HEK293 (cell line): ENCODE data around the gene PTPRG.

Experiments
- TF ChIP-seq, protein P1 (sequence below): fragments of 450-650 bp; formaldehyde crosslinking; IDR thresholded peaks from 2 replicates; pipeline ENCODE4 v1.5.1; 2016; ENCODE audit warnings: missing biosample characterization, missing genetic modification characterization
- TF ChIP-seq, protein P2 (sequence below): fragments of 450-650 bp; formaldehyde crosslinking; IDR thresholded peaks from 2 replicates; pipeline ENCODE4 v1.5.1; 2016; ENCODE audit warnings: missing biosample characterization, missing genetic modification characterization
- TF ChIP-seq, protein P3 (sequence below): fragments of 450-650 bp; formaldehyde crosslinking; IDR thresholded peaks from 2 replicates; pipeline ENCODE4 v1.5.1; 2016; ENCODE audit warnings: missing biosample characterization, missing genetic modification characterization

DNA sequence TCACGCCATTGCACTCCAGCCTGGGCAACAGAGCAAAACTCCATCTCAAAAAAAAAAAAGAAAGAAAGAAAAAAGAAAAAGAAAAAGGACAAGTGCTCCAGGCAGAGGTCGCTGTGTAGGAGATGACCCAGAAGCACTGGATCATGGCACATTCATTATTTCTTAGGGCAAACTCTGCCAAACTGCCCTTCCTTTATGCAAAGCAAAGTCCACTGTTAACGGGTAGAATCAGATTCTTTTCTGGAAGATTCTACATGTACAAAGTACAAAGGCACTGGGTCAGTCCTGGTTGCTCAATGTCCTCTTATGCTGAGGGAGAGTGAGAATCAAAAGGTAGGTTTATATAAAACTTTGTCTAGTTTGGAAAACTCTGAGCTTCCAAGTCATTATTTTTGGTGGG is 667.1 kb downstream of the PTPRG start:
- TF ChIP-seq, protein P1, sequence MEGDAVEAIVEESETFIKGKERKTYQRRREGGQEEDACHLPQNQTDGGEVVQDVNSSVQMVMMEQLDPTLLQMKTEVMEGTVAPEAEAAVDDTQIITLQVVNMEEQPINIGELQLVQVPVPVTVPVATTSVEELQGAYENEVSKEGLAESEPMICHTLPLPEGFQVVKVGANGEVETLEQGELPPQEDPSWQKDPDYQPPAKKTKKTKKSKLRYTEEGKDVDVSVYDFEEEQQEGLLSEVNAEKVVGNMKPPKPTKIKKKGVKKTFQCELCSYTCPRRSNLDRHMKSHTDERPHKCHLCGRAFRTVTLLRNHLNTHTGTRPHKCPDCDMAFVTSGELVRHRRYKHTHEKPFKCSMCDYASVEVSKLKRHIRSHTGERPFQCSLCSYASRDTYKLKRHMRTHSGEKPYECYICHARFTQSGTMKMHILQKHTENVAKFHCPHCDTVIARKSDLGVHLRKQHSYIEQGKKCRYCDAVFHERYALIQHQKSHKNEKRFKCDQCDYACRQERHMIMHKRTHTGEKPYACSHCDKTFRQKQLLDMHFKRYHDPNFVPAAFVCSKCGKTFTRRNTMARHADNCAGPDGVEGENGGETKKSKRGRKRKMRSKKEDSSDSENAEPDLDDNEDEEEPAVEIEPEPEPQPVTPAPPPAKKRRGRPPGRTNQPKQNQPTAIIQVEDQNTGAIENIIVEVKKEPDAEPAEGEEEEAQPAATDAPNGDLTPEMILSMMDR (tag by site-specific recombination) = no peak
- TF ChIP-seq, protein P2, sequence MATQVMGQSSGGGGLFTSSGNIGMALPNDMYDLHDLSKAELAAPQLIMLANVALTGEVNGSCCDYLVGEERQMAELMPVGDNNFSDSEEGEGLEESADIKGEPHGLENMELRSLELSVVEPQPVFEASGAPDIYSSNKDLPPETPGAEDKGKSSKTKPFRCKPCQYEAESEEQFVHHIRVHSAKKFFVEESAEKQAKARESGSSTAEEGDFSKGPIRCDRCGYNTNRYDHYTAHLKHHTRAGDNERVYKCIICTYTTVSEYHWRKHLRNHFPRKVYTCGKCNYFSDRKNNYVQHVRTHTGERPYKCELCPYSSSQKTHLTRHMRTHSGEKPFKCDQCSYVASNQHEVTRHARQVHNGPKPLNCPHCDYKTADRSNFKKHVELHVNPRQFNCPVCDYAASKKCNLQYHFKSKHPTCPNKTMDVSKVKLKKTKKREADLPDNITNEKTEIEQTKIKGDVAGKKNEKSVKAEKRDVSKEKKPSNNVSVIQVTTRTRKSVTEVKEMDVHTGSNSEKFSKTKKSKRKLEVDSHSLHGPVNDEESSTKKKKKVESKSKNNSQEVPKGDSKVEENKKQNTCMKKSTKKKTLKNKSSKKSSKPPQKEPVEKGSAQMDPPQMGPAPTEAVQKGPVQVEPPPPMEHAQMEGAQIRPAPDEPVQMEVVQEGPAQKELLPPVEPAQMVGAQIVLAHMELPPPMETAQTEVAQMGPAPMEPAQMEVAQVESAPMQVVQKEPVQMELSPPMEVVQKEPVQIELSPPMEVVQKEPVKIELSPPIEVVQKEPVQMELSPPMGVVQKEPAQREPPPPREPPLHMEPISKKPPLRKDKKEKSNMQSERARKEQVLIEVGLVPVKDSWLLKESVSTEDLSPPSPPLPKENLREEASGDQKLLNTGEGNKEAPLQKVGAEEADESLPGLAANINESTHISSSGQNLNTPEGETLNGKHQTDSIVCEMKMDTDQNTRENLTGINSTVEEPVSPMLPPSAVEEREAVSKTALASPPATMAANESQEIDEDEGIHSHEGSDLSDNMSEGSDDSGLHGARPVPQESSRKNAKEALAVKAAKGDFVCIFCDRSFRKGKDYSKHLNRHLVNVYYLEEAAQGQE (tag by site-specific recombination) = no peak
- TF ChIP-seq, protein P3, sequence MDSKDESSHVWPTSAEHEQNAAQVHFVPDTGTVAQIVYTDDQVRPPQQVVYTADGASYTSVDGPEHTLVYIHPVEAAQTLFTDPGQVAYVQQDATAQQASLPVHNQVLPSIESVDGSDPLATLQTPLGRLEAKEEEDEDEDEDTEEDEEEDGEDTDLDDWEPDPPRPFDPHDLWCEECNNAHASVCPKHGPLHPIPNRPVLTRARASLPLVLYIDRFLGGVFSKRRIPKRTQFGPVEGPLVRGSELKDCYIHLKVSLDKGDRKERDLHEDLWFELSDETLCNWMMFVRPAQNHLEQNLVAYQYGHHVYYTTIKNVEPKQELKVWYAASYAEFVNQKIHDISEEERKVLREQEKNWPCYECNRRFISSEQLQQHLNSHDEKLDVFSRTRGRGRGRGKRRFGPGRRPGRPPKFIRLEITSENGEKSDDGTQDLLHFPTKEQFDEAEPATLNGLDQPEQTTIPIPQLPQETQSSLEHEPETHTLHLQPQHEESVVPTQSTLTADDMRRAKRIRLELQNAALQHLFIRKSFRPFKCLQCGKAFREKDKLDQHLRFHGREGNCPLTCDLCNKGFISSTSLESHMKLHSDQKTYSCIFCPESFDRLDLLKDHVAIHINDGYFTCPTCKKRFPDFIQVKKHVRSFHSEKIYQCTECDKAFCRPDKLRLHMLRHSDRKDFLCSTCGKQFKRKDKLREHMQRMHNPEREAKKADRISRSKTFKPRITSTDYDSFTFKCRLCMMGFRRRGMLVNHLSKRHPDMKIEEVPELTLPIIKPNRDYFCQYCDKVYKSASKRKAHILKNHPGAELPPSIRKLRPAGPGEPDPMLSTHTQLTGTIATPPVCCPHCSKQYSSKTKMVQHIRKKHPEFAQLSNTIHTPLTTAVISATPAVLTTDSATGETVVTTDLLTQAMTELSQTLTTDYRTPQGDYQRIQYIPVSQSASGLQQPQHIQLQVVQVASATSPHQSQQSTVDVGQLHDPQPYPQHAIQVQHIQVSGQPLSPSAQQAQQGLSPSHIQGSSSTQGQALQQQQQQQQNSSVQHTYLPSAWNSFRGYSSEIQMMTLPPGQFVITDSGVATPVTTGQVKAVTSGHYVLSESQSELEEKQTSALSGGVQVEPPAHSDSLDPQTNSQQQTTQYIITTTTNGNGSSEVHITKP (tag by site-specific recombination) = no peak
